Activated CD4-positive, alpha-beta T cell treated with anti-CD3 and anti-CD28 coated beads for 36 hours (primary cell): ENCODE data around the gene UTY. TPM values are rescaled to one million over a fixed set of nuclear protein-coding genes. Genes with fewer than 3 reads are reported as not detected.
"Not testable (repeated sequence)": the region's sequence is repeated elsewhere in the genome, so short reads cannot be mapped to it uniquely, and the experiment has no call there.

Experiments used
- ATAC-seq: fragments of 200-7000 bp; cut with Tn5 transposase; one replicate; pipeline ENCODE4 v1.10.0; 2021; ENCODE audit warnings: mild to moderate bottlenecking, moderate library complexity
- CTCF ChIA-PET: fragments of 350-600 bp; sonication (Branson Sonifier 250); formaldehyde crosslinking; loops from one replicate; lab custom pipeline; 2021; ENCODE audit warnings: antibody characterized with exemption; lab: Charles Lee
- POLR2A ChIA-PET: fragments of 350-600 bp; sonication (Branson Sonifier 250); formaldehyde crosslinking; loops from one replicate; lab custom pipeline; 2021; ENCODE audit warnings: antibody characterized with exemption, inconsistent platforms; lab: Charles Lee
- DNase-seq: peaks from one replicate; pipeline ENCODE4 v3.0.0-alpha.2; 2020
- H3K27ac Mint-ChIP-seq: one replicate; pipeline ENCODE4 v1.8.0; 2021; ENCODE audit warnings: mixed read lengths
- H3K27me3 Mint-ChIP-seq: one replicate; pipeline ENCODE4 v1.8.0; 2021; ENCODE audit warnings: mixed read lengths
- H3K36me3 Mint-ChIP-seq: one replicate; pipeline ENCODE4 v1.8.0; 2021; ENCODE audit warnings: low read depth, mixed read lengths
- H3K4me1 Mint-ChIP-seq: one replicate; pipeline ENCODE4 v1.8.0; 2021; ENCODE audit warnings: mixed read lengths
- H3K4me3 Mint-ChIP-seq: one replicate; pipeline ENCODE4 v1.8.0; 2021; ENCODE audit warnings: mild to moderate bottlenecking, moderate library complexity, mixed read lengths
- H3K9me3 Mint-ChIP-seq: one replicate; pipeline ENCODE4 v1.8.0; 2021; ENCODE audit warnings: low read depth, mixed read lengths
- intact Hi-C, 2 experiments: fragments of 100-400 bp; cut with DNase I in 1 of 2; cut with micrococcal nuclease in 1 of 2; formaldehyde crosslinking; loops; one replicate each; pipeline versions ENCODE4 v1.14.2 to v1.15.1; 2022 to 2024; cut with DNase I, micrococcal nuclease
- total RNA-seq, 2 experiments: library from RNA; stranded (reverse); gene quantifications; one replicate each; pipeline ENCODE4 v1.2.3, GENCODE V29; 2021

Gene UTY
- total RNA-seq, 2 experiments from 2014 or later: 14.6 to 17.1 TPM

- H3K9me3 Mint-ChIP-seq: peaks cover 1% of the 10 kb centered on the region
- no peak overlapping the region for H3K4me3 Mint-ChIP-seq
- peaks cover 7% of the 10 kb centered on the region for H3K4me1 Mint-ChIP-seq
- POLR2A ChIA-PET: no interaction called here
- CTCF ChIA-PET: no interaction called here
- peaks cover 49% of the 10 kb centered on the region for H3K36me3 Mint-ChIP-seq
- no peak overlapping the region for H3K27ac Mint-ChIP-seq
- ATAC-seq (no peak), DNase-seq (no peak)
- intact Hi-C loops: no loop called here
- H3K27me3 Mint-ChIP-seq: no peaks in the 10 kb centered on the region
Observed at GRCh38 chrY:13296176-13296890, 183.5 kb downstream of the UTY start.

- peaks cover 61% of the 10 kb centered on the region for H3K36me3 Mint-ChIP-seq
- no peak overlapping the region for H3K27ac Mint-ChIP-seq
- H3K27me3 Mint-ChIP-seq: no peaks in the 10 kb centered on the region
- H3K4me1 Mint-ChIP-seq: peaks cover 7% of the 10 kb centered on the region
- no peak for ATAC-seq
- no peak for DNase-seq
- ChIA-PET POLR2A (no interaction called here), CTCF (no interaction called here)
- intact Hi-C loops: no loop called here
- peaks cover 3% of the 10 kb centered on the region for H3K9me3 Mint-ChIP-seq
- H3K4me3 Mint-ChIP-seq: no peak overlapping the region
Observed at GRCh38 chrY:13295026-13295425, 184.8 kb downstream of the UTY start.

- Mint-ChIP-seq H3K9me3 (peaks cover 7% of the 10 kb centered on the region), H3K36me3 (peaks cover 64% of the 10 kb centered on the region), H3K4me1 (no peaks in the 10 kb centered on the region), H3K27me3 (no peaks in the 10 kb centered on the region), H3K4me3 (no peak overlapping the region), H3K27ac (no peak overlapping the region)
- ATAC-seq (no peak), DNase-seq (no peak)
- intact Hi-C loops: no loop called here
- ChIA-PET POLR2A (no interaction called here), CTCF (no interaction called here)
Observed at GRCh38 chrY:13291199-13291598, 188.6 kb downstream of the UTY start.

GRCh38 chrY:13282151-13283054, 197.4 kb downstream of the UTY start:
- POLR2A ChIA-PET, H3K27me3 Mint-ChIP-seq, H3K4me3 Mint-ChIP-seq, ATAC-seq, CTCF ChIA-PET, DNase-seq, H3K27ac Mint-ChIP-seq, H3K4me1 Mint-ChIP-seq, H3K9me3 Mint-ChIP-seq: not testable (repeated sequence)
- intact Hi-C loops: loop anchor here in 1 of 2 experiments (5.0 kb wide), 1 partner anchor 45 kb away; no protein-coding TSS in a partner anchor
- H3K36me3 Mint-ChIP-seq: peaks cover 46% of the 10 kb centered on the region

GRCh38 chrY:13279561-13279960, 200.3 kb downstream of the UTY start:
- ChIA-PET POLR2A (no interaction called here), CTCF (no interaction called here)
- no peak for DNase-seq
- intact Hi-C loops: loop anchor here in 1 of 2 experiments (10.0 kb wide), 1 partner anchor 55 kb away; no protein-coding TSS in a partner anchor
- H3K27me3 Mint-ChIP-seq: no peaks in the 10 kb centered on the region
- H3K9me3 Mint-ChIP-seq: no peaks in the 10 kb centered on the region
- H3K27ac Mint-ChIP-seq: no peak overlapping the region
- peaks cover 40% of the 10 kb centered on the region for H3K36me3 Mint-ChIP-seq
- peaks cover 5% of the 10 kb centered on the region for H3K4me1 Mint-ChIP-seq
- H3K4me3 Mint-ChIP-seq: no peak overlapping the region
- no peak for ATAC-seq

GRCh38 chrY:13271706-13272105, 208.1 kb downstream of the UTY start:
- Mint-ChIP-seq H3K4me1 (peaks cover 2% of the 10 kb centered on the region), H3K27ac (no peak overlapping the region), H3K4me3 (no peak overlapping the region), H3K9me3 (peaks cover 2% of the 10 kb centered on the region), H3K27me3 (no peaks in the 10 kb centered on the region), H3K36me3 (peaks cover 48% of the 10 kb centered on the region)
- POLR2A ChIA-PET: no interaction called here
- CTCF ChIA-PET: no interaction called here
- ATAC-seq (no peak), DNase-seq (no peak)
- intact Hi-C loops: loop anchor here in 1 of 2 experiments (10.0 kb wide), 1 partner anchor 63 kb away; no protein-coding TSS in a partner anchor

- H3K27me3 Mint-ChIP-seq, ATAC-seq, H3K9me3 Mint-ChIP-seq, H3K4me3 Mint-ChIP-seq, intact Hi-C loops, H3K27ac Mint-ChIP-seq, H3K4me1 Mint-ChIP-seq, CTCF ChIA-PET, DNase-seq, POLR2A ChIA-PET: not testable (repeated sequence)
- H3K36me3 Mint-ChIP-seq: peaks cover 30% of the 10 kb centered on the region
Observed at GRCh38 chrY:13253941-13254440, 225.8 kb downstream of the UTY start.

GRCh38 chrY:13250421-13250820, 229.4 kb downstream of the UTY start:
- Mint-ChIP-seq H3K27me3 (no peaks in the 10 kb centered on the region), H3K4me1 (no peaks in the 10 kb centered on the region), H3K4me3 (no peak overlapping the region), H3K27ac (no peak overlapping the region), H3K36me3 (peaks cover 14% of the 10 kb centered on the region), H3K9me3 (no peaks in the 10 kb centered on the region)
- DNase-seq: no peak
- ATAC-seq: no peak
- CTCF ChIA-PET: no interaction called here
- POLR2A ChIA-PET: no interaction called here
- intact Hi-C loops: no loop called here

GRCh38 chrY:13243716-13244115, 236.1 kb downstream of the UTY start:
- H3K27me3 Mint-ChIP-seq: no peaks in the 10 kb centered on the region
- H3K9me3 Mint-ChIP-seq: peaks cover 2% of the 10 kb centered on the region
- ChIA-PET POLR2A (no interaction called here), CTCF (no interaction called here)
- H3K4me1 Mint-ChIP-seq: no peaks in the 10 kb centered on the region
- ATAC-seq: no peak
- H3K36me3 Mint-ChIP-seq: peaks cover 43% of the 10 kb centered on the region
- intact Hi-C loops: no loop called here
- H3K4me3 Mint-ChIP-seq: no peak overlapping the region
- H3K27ac Mint-ChIP-seq: no peak overlapping the region
- no peak for DNase-seq

GRCh38 chrY:13233901-13234300, 245.9 kb downstream of the UTY start:
- H3K4me1 Mint-ChIP-seq: no peaks in the 10 kb centered on the region
- POLR2A ChIA-PET: no interaction called here

GRCh38 chrY:13233118-13233517, 246.7 kb downstream of the UTY start:
- POLR2A ChIA-PET: no interaction called here
- H3K36me3 Mint-ChIP-seq: peaks cover 22% of the 10 kb centered on the region
- intact Hi-C loops: no loop called here
- no peaks in the 10 kb centered on the region for H3K4me1 Mint-ChIP-seq
- H3K27ac Mint-ChIP-seq: no peak overlapping the region
- no peak for DNase-seq
- H3K27me3 Mint-ChIP-seq: no peaks in the 10 kb centered on the region
- H3K4me3 Mint-ChIP-seq: no peak overlapping the region
- CTCF ChIA-PET: interaction anchor here (0.7 kb wide), 1 partner anchor 62 kb away, joined by 3 read pairs; no protein-coding TSS in a partner anchor
- H3K9me3 Mint-ChIP-seq: peaks cover 17% of the 10 kb centered on the region
- no peak for ATAC-seq

More at GRCh38 chrY:13233901-13234300, 245.9 kb downstream of the UTY start:
- Mint-ChIP-seq H3K27me3 (no peaks in the 10 kb centered on the region), H3K4me3 (no peak overlapping the region), H3K36me3 (peaks cover 30% of the 10 kb centered on the region), H3K27ac (no peak overlapping the region), H3K9me3 (peaks cover 17% of the 10 kb centered on the region)
- CTCF ChIA-PET: interaction anchor here (0.7 kb wide), 1 partner anchor 11 kb away, joined by 3 read pairs; no protein-coding TSS in a partner anchor
- no peak for ATAC-seq
- intact Hi-C loops: no loop called here
- DNase-seq: no peak
